ENCODE measurements around the gene SELENON. TPM values are rescaled to one million over a fixed set of nuclear protein-coding genes. Genes with fewer than 3 reads are reported as not detected.

Gene SELENON
- total RNA-seq, 1 experiment from 2014 or later: 90.9 TPM

DNA sequence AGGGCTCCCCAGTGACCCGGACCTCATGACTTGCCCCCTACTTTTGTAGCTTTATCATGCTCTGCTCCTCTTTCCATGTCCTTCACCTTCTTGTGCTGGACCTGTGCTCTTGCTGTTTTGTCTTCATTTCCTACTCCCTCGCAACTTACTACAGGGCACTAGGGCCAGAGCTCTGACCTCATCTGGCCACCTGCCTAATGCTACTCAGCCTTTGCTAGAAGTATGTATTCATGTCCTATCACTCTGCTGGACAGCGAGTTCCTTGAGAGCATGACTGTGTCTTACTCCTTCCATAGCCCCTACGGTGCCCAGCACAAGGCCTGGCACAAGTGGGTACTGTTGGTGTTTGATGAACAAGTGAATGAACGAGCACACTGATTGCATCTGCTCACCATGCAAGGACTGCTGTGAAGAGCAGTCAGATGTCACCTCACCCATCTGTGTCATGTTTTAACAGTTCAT lies 21.7 kb downstream of the SELENON start:
- Histone ChIP-seq H3K23ac (ENCODE audit: insufficient read length, low read depth, low read length) (no peak overlapping the region), H2BK5ac (ENCODE audit: insufficient read length, low read length) (no peak overlapping the region), H3K23me2 (ENCODE audit: insufficient read length, low read depth, low read length, poor library complexity, severe bottlenecking) (peaks cover 11% of the 10 kb centered on the region), H3K79me1 (ENCODE audit: insufficient read depth, low read depth, low read length, poor library complexity, severe bottlenecking) (no peaks in the 10 kb centered on the region), H2AFZ (ENCODE audit: low read length) (no peak overlapping the region), H3K4me2 (ENCODE audit: insufficient read depth, insufficient read length, low read length) (no peak overlapping the region), H3K27me3 (ENCODE audit: insufficient read depth, low read length) (no peaks in the 10 kb centered on the region), H3K14ac (ENCODE audit: insufficient read depth, low read length) (no peak overlapping the region), H4K91ac (ENCODE audit: insufficient read length, low read depth, low read length) (no peak overlapping the region), H3K79me2 (ENCODE audit: insufficient read depth, low read length) (no peaks in the 10 kb centered on the region; the same call in 1 of the 2 replicates), H2BK20ac (ENCODE audit: low read depth, low read length, poor library complexity, severe bottlenecking) (no peak overlapping the region), H4K20me1 (ENCODE audit: control insufficient read depth, insufficient read depth, insufficient read length) (peaks cover 3% of the 10 kb centered on the region), H3K9me3 (ENCODE audit: control insufficient read depth, low read depth, low read length) (no peaks in the 10 kb centered on the region), H3K4me1 (ENCODE audit: insufficient read depth, low read length) (peaks cover 4% of the 10 kb centered on the region; the same call in 1 of the 2 replicates), H3T11ph (ENCODE audit: low read length) (no peak overlapping the region), H3K18ac (ENCODE audit: insufficient read length, low read depth, low read length) (no peak overlapping the region), H4K8ac (replicated peaks; ENCODE audit: insufficient read length, low read depth, low read length) (no peak overlapping the region), H2BK15ac (ENCODE audit: low read depth, low read length) (no peak overlapping the region), H4K5ac (ENCODE audit: insufficient read length, low read depth, low read length) (no peak overlapping the region), H3K56ac (ENCODE audit: insufficient read length, low read depth, low read length) (no peak overlapping the region), H2BK120ac (ENCODE audit: low read depth, low read length, poor library complexity, severe bottlenecking) (no peak overlapping the region), H3K4ac (ENCODE audit: low read depth, low read length) (no peak overlapping the region), H3K27ac (ENCODE audit: insufficient read length, low read depth, low read length) (no peak overlapping the region), H3K9ac (ENCODE audit: extremely low read depth, insufficient read length, low read length) (no peak overlapping the region), H2BK12ac (ENCODE audit: insufficient read length, low read depth, low read length) (no peak overlapping the region), H2AK5ac (ENCODE audit: insufficient read length, low read length) (no peak overlapping the region)
- no peak overlapping the region for H3K27ac Mint-ChIP-seq
- peaks cover 0 to 6% (median 0%) of the 10 kb centered on the region in 3 experiments; a peak in 3 of 7 replicates for H3K36me3 Mint-ChIP-seq (ENCODE audit: insufficient read depth in 1 of 3, low read depth in 3 of 3)
- WGBS (ENCODE audit: extremely low coverage, insufficient read length, low lambda C conversion rate): no CpG with 5 or more reads among the region's 5 CpGs
- no peak for DNase-seq
- H3K4me1 Mint-ChIP-seq: peaks cover 32% of the 10 kb centered on the region in 2 experiments
- peak overlapping the region; percentile 63 to 95 for H3K4me3 Mint-ChIP-seq
- TF ChIP-seq, protein P1, sequence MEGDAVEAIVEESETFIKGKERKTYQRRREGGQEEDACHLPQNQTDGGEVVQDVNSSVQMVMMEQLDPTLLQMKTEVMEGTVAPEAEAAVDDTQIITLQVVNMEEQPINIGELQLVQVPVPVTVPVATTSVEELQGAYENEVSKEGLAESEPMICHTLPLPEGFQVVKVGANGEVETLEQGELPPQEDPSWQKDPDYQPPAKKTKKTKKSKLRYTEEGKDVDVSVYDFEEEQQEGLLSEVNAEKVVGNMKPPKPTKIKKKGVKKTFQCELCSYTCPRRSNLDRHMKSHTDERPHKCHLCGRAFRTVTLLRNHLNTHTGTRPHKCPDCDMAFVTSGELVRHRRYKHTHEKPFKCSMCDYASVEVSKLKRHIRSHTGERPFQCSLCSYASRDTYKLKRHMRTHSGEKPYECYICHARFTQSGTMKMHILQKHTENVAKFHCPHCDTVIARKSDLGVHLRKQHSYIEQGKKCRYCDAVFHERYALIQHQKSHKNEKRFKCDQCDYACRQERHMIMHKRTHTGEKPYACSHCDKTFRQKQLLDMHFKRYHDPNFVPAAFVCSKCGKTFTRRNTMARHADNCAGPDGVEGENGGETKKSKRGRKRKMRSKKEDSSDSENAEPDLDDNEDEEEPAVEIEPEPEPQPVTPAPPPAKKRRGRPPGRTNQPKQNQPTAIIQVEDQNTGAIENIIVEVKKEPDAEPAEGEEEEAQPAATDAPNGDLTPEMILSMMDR (conservative IDR thresholded peaks at IDR 0.05): no peak
- no peaks in the 10 kb centered on the region for H3K9me3 Mint-ChIP-seq
- peaks cover 13% of the 10 kb centered on the region for H3K27me3 Mint-ChIP-seq (ENCODE audit: low read depth)

All from H9 (cell line).